H1 (cell line): ENCODE results near the gene PTMS. TPM values are rescaled to one million over a fixed set of nuclear protein-coding genes. Genes with fewer than 3 reads are reported as not detected.

ENCODE experiments used
- CTCF ChIA-PET: fragments of 300-600 bp; sonication (Branson Sonifier 250); formaldehyde crosslinking; loops from one replicate; lab custom pipeline; 2021; ENCODE audit not compliant: partially characterized antibody; lab: Charles Lee
- POLR2A ChIA-PET: fragments of 300-600 bp; sonication (Branson Sonifier 250); formaldehyde crosslinking; loops from one replicate; lab custom pipeline; 2021; ENCODE audit warnings: inconsistent platforms; ENCODE audit not compliant: partially characterized antibody; lab: Charles Lee
- DNase-seq, 2 experiments: peaks; one replicate each; pipeline versions ENCODE4 v3.0.0 to v3.0.0-alpha.2; 2010 to 2022; ENCODE audit warnings: low spot score in 2 of 2, low read depth in 1 of 2, mixed read lengths in 1 of 2
- FAIRE-seq: peaks from 2 replicates; lab custom pipeline; 2011; peaks lifted over from hg19 to GRCh38; lab: Jason Lieb, UNC
- H2AFZ ChIP-seq: 2 replicates; pipeline ENCODE4 v1.8.1; 2012; ENCODE audit warnings: low read length, inconsistent platforms
- H2AK5ac ChIP-seq: 2 replicates; pipeline ENCODE4 v1.6.1; 2013; ENCODE audit warnings: low read depth, low read length
- H2BK120ac ChIP-seq: replicated peaks from 2 replicates; pipeline ENCODE3; 2013; ENCODE audit warnings: low read depth, low read length, inconsistent platforms
- H2BK12ac ChIP-seq: 2 replicates; pipeline ENCODE4 v1.6.1; 2013; ENCODE audit warnings: low read depth, low read length
- H2BK15ac ChIP-seq: 2 replicates; pipeline ENCODE4 v1.6.1; 2013; ENCODE audit warnings: low read length
- H2BK20ac ChIP-seq: 2 replicates; pipeline ENCODE4 v1.6.1; 2013; ENCODE audit warnings: low read length
- H2BK5ac ChIP-seq: 2 replicates; pipeline ENCODE4 v1.6.1; 2013; ENCODE audit warnings: low read depth, low read length
- H3K14ac ChIP-seq: 2 replicates; pipeline ENCODE4 v1.6.1; 2013; ENCODE audit warnings: inconsistent platforms; ENCODE audit not compliant: insufficient read length
- H3K18ac ChIP-seq: 2 replicates; pipeline ENCODE4 v1.6.1; 2013; ENCODE audit warnings: low read length; ENCODE audit errors: extremely low read depth
- H3K23ac ChIP-seq: 2 replicates; pipeline ENCODE4 v1.6.1; 2013; ENCODE audit warnings: inconsistent platforms; ENCODE audit not compliant: insufficient read length
- H3K23me2 ChIP-seq: 2 replicates; pipeline ENCODE4 v1.6.1; 2013; ENCODE audit warnings: low read depth, low read length
- H3K27ac ChIP-seq: 2 replicates; pipeline ENCODE4 v1.6.1; 2011; ENCODE audit warnings: low read depth, low read length, inconsistent platforms
- H3K27me3 ChIP-seq, 4 experiments: replicated peaks in 1 of 4; 1 replicate in 1 of 4; 2 replicates in 3 of 4; pipeline versions ENCODE4 v1.6.1 to v1.8.1; 2011 to 2013; ENCODE audit warnings: low read length in 3 of 4, mild to moderate bottlenecking in 3 of 4, inconsistent platforms in 2 of 4, mixed read lengths in 2 of 4, moderate library complexity in 1 of 4; ENCODE audit not compliant: control insufficient read depth in 3 of 4, insufficient read depth in 3 of 4; ENCODE audit errors: extremely low read depth in 1 of 4
- H3K36me3 ChIP-seq, 4 experiments: 2 replicates each; pipeline versions ENCODE4 v1.6.1 to v1.8.1; 2011 to 2013; ENCODE audit warnings: mild to moderate bottlenecking in 4 of 4, low read length in 3 of 4, moderate library complexity in 2 of 4, control low read depth in 1 of 4, inconsistent platforms in 1 of 4; ENCODE audit not compliant: insufficient read depth in 4 of 4, control insufficient read depth in 2 of 4
- H3K4ac ChIP-seq: replicated peaks from 2 replicates; pipeline ENCODE3; 2013; ENCODE audit warnings: low read length, low read depth, mixed read lengths, inconsistent platforms; ENCODE audit not compliant: insufficient read length
- H3K4me1 ChIP-seq, 4 experiments: replicated peaks in 1 of 4; 1 replicate in 1 of 4; 2 replicates in 3 of 4; pipeline versions ENCODE4 v1.6.1 to v1.8.1; 2011 to 2013; ENCODE audit warnings: low read length in 3 of 4, inconsistent platforms in 2 of 4, mixed read lengths in 1 of 4; ENCODE audit not compliant: insufficient read depth in 4 of 4, control insufficient read depth in 3 of 4
- H3K4me2 ChIP-seq, 2 experiments: 2 replicates each; pipeline versions ENCODE4 v1.6.1 to v1.8.1; 2011 to 2013; ENCODE audit warnings: low read depth in 2 of 2, low read length in 2 of 2, control low read depth in 1 of 2, inconsistent platforms in 1 of 2, mild to moderate bottlenecking in 1 of 2; ENCODE audit not compliant: insufficient read depth in 1 of 2
- H3K4me3 ChIP-seq, 4 experiments: fragments of 200-600, 300-600 bp in 1 of 4; sonication (generic), shearing (Covaris generic), sonication (Bioruptor Twin) in 1 of 4; 2 replicates each; pipeline versions ENCODE4 v1.5.1 to v1.8.1; 2011 to 2016; ENCODE audit warnings: low read length in 4 of 4, low read depth in 3 of 4, control low read depth in 2 of 4, inconsistent platforms in 2 of 4, mild to moderate bottlenecking in 2 of 4, mixed read lengths in 1 of 4, moderate library complexity in 1 of 4; ENCODE audit not compliant: insufficient read depth in 2 of 4; ENCODE audit errors: extremely low read depth in 1 of 4
- H3K56ac ChIP-seq: replicated peaks from 2 replicates; pipeline ENCODE3; 2013; ENCODE audit warnings: low read depth, mild to moderate bottlenecking, mixed read lengths, low read length, inconsistent platforms; ENCODE audit not compliant: insufficient read length
- H3K79me1 ChIP-seq: 2 replicates; pipeline ENCODE4 v1.6.1; 2013; ENCODE audit warnings: low read depth, low read length, control low read depth
- H3K79me2 ChIP-seq, 2 experiments: 2 replicates each; pipeline versions ENCODE4 v1.6.1 to v1.8.1; 2012 to 2013; ENCODE audit warnings: low read length in 2 of 2, mild to moderate bottlenecking in 2 of 2, inconsistent platforms in 1 of 2; ENCODE audit not compliant: insufficient read depth in 2 of 2, control insufficient read depth in 1 of 2
- H3K9ac ChIP-seq, 4 experiments: replicated peaks in 1 of 4; 1 replicate in 1 of 4; 2 replicates in 3 of 4; pipeline versions ENCODE4 v1.6.1 to v1.8.1; 2011 to 2013; ENCODE audit warnings: low read depth in 3 of 4, low read length in 3 of 4, control low read depth in 2 of 4, mild to moderate bottlenecking in 2 of 4, moderate library complexity in 2 of 4, inconsistent platforms in 1 of 4; ENCODE audit errors: extremely low read depth in 1 of 4
- H3K9me3 ChIP-seq, 2 experiments: 2 replicates each; pipeline versions ENCODE4 v1.6.1 to v1.8.1; 2012 to 2013; ENCODE audit warnings: mild to moderate bottlenecking in 2 of 2, moderate library complexity in 2 of 2, control low read depth in 1 of 2, inconsistent platforms in 1 of 2, low read depth in 1 of 2, low read length in 1 of 2, mixed read lengths in 1 of 2; ENCODE audit not compliant: insufficient read depth in 2 of 2
- H4K20me1 ChIP-seq, 2 experiments: replicated peaks in 1 of 2; 2 replicates each; pipeline versions ENCODE3 to v1.8.1; 2011 to 2013; ENCODE audit warnings: inconsistent platforms in 2 of 2, low read length in 2 of 2, mild to moderate bottlenecking in 1 of 2; ENCODE audit not compliant: insufficient read depth in 2 of 2, control insufficient read depth in 1 of 2
- H4K5ac ChIP-seq: 2 replicates; pipeline ENCODE4 v1.6.1; 2013; ENCODE audit warnings: low read length, low read depth, mixed read lengths, inconsistent platforms; ENCODE audit not compliant: insufficient read length
- H4K8ac ChIP-seq: 2 replicates; pipeline ENCODE4 v1.8.0; 2013; ENCODE audit warnings: mild to moderate bottlenecking, moderate library complexity, low read length, inconsistent platforms; ENCODE audit not compliant: insufficient read depth; ENCODE audit errors: extremely low read depth
- H4K91ac ChIP-seq: replicated peaks from 2 replicates; pipeline ENCODE3; 2013; ENCODE audit warnings: low read length, mixed read lengths, inconsistent platforms; ENCODE audit not compliant: insufficient read length
- CHD1 ChIP-seq: IDR thresholded peaks from 2 replicates; pipeline ENCODE4 v1.6.1; 2012; ENCODE audit warnings: low read depth, low read length, improper control_type of control experiment
- EP300 ChIP-seq, 2 experiments: IDR thresholded peaks; 1 replicate in 1 of 2; 2 replicates in 1 of 2; pipeline ENCODE4 v1.6.1; 2011 to 2012; ENCODE audit warnings: low read depth in 2 of 2, low read length in 2 of 2, mild to moderate bottlenecking in 2 of 2, borderline replicate concordance in 1 of 2, inconsistent platforms in 1 of 2, moderate library complexity in 1 of 2
- HDAC2 ChIP-seq, 2 experiments: fragments of 300-600 bp in 1 of 2; sonication (generic) in 1 of 2; IDR thresholded peaks; 2 replicates each; pipeline ENCODE4 v1.6.1; 2011 to 2012; ENCODE audit warnings: low read depth in 2 of 2, low read length in 2 of 2, mild to moderate bottlenecking in 2 of 2, moderate library complexity in 2 of 2, borderline replicate concordance in 1 of 2, inconsistent platforms in 1 of 2
- NANOG ChIP-seq: IDR thresholded peaks from 2 replicates; pipeline ENCODE4 v1.6.1; 2011; ENCODE audit warnings: low read length, low read depth, mild to moderate bottlenecking, inconsistent platforms; ENCODE audit not compliant: insufficient read depth, poor library complexity, severe bottlenecking
- PHF8 ChIP-seq: fragments of 200-600 bp; sonication (generic); conservative IDR thresholded peaks from 2 replicates; pipeline ENCODE4 v1.7.1; 2012; ENCODE audit warnings: low read depth, mild to moderate bottlenecking, inconsistent platforms, low read length, moderate library complexity
- RAD21 ChIP-seq, 2 experiments: IDR thresholded peaks in 1 of 2; conservative IDR thresholded peaks in 1 of 2; 2 replicates each; pipeline ENCODE4 v1.6.1; 2011; ENCODE audit warnings: low read depth in 2 of 2, low read length in 2 of 2, improper control_type of control experiment in 1 of 2, inconsistent platforms in 1 of 2, mild to moderate bottlenecking in 1 of 2, moderate library complexity in 1 of 2
- RFX5 ChIP-seq: IDR thresholded peaks from 2 replicates; pipeline ENCODE4 v1.6.1; 2011; ENCODE audit warnings: low read depth, low read length, improper control_type of control experiment, borderline replicate concordance
- SIX5 ChIP-seq: IDR thresholded peaks from 2 replicates; pipeline ENCODE4 v1.6.1; 2011; ENCODE audit warnings: mild to moderate bottlenecking, low read depth, low read length
- SP1 ChIP-seq: IDR thresholded peaks from 2 replicates; pipeline ENCODE4 v1.6.1; 2011; ENCODE audit warnings: low read depth, low read length
- WGBS, 2 experiments: shearing (Covaris generic) in 1 of 2; methylation state at CpG; one replicate each; pipeline versions ENCODE4 v1.1.6 to v1.1.7; 2013 to 2015; ENCODE audit warnings: low lambda C conversion rate in 2 of 2, mixed read lengths in 2 of 2, inconsistent platforms in 1 of 2, low coverage in 1 of 2, missing lambda C conversion rate in 1 of 2; ENCODE audit not compliant: insufficient replicate concordance in 2 of 2, insufficient coverage in 1 of 2, insufficient read length in 1 of 2; ENCODE audit errors: extremely low coverage in 1 of 2, missing lambda C conversion rate in 1 of 2; 5-methylcytosine and 5-hydroxymethylcytosine counted together
- polyA plus RNA-seq, 7 experiments: library from polyadenylated mRNA; depleted of rRNA in 3 of 7; stranded (reverse) in 5 of 7; unstranded in 2 of 7; fragments of >200 nt in 5 of 7; fragments of 200-250 nt in 2 of 7; gene quantifications; 1 replicate in 5 of 7; 2 replicates in 1 of 7; 4 replicates in 1 of 7; pipeline versions ENCODE4 v1.2.1 to v1.2.3, GENCODE V29; 2011 to 2013; ENCODE audit warnings: missing spikeins in 2 of 7, mixed read lengths in 2 of 7
- total RNA-seq: library from RNA; stranded (reverse); fragmentation: NEBNext Ultra II Directional; extraction: Animal tissue kit (Norgen Biotek cat#: 25700); gene quantifications from 2 replicates; pipeline ENCODE4 v1.2.1, GENCODE V29; 2021

Gene PTMS
- total and polyA plus RNA-seq, 2 of the 8 experiments (the other 6 are each of a cell fraction or from before 2014, with no cell fraction given) = 444 to 553 TPM

DNA sequence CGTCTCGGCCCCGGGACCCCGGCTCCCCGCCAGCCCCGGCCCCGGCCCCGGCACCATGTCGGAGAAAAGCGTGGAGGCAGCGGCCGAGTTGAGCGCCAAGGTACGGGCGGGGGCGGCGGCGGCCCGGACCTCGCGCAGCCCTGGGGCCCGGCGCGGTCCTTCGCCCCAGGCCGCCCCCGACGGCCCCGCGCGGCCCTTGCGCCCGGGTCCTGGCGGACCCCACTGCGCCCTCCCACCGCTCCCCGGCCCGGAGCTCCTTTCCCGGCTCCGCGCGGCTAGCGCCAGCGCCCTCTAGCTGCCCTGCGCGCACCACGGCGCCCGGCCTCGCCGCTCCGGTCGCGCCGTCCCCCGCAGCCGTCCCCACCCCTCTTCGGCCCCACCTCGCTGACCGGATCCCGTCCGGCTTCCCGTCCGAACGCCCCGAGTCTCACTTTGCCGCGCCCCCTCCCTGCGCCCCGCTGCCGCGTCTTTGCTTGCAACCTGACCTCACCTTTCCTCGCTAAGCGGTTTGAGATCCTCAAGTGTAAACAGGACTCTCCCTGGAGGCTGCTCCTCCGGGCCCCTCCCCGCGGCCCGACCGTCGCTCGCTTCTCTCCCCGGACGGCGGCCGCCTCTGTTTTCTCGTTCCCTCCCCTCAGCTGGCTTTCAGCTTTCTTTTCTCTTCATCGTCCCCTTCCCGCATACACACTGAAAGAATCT is 637 bp downstream of the PTMS start:
- peaks cover 4 to 25% of the 10 kb centered on the region in 2 experiments; a peak in 2 of 4 replicates for H3K79me2 ChIP-seq
- TF ChIP-seq SP1 (no peak), RAD21 (IDR thresholded peaks at IDR 0.05 in 1 of 2, conservative IDR thresholded peaks at IDR 0.05 in 1 of 2; ENCODE audit: low read depth in 2 of 2, low read length in 2 of 2) (peak in 1 of 2 experiments; percentile 52; a peak in 2 of 4 replicates), EP300 (IDR thresholded peaks at IDR 0.05; ENCODE audit: borderline replicate concordance in 1 of 2, low read depth in 2 of 2, low read length in 2 of 2) (0 out of 3 replicates have a peak, but pooled peaks of 1 of the 2 experiments have one; percentile 4), NANOG (no peak), PHF8 (no peak), CHD1 (no peak), SIX5 (no peak), RFX5 (no peak), HDAC2 (IDR thresholded peaks at IDR 0.05; ENCODE audit: borderline replicate concordance in 1 of 2, low read depth in 2 of 2, low read length in 2 of 2) (no peak; a peak in 1 of 4 replicates)

More for the DNA sequence above, 637 bp downstream of the PTMS start:
- 4% methylated on average over 24 of the region's 88 CpGs; no CpG with 5 or more reads in 1 of the 2 experiments for WGBS, 2 experiments
- peaks cover 6 to 19% of the 10 kb centered on the region in 2 experiments for H4K20me1 ChIP-seq
- H3K27ac ChIP-seq = no peak overlapping the region
- no peaks in the 10 kb centered on the region; a peak in 1 of 7 replicates for H3K27me3 ChIP-seq
- H3K18ac ChIP-seq = peak overlapping the region; percentile 60; the same call in 1 of the 2 replicates
- POLR2A ChIA-PET = interaction anchor here (0.7 to 11.6 kb wide), 24 partner anchors 9 to 231 kb away, joined by 3 to 151 read pairs (median 4); partner anchors contain the start of genes CD4, CDCA3, GPR162 and MLF2
- H3K9me3 ChIP-seq = no peaks in the 10 kb centered on the region
- FAIRE-seq (no peak), DNase-seq (peak in 1 of 2 experiments; percentile 85)
- H3K23ac ChIP-seq = no peak overlapping the region
- no peak overlapping the region for H4K5ac ChIP-seq
- H2BK20ac ChIP-seq = no peak overlapping the region
- H2AFZ ChIP-seq = no peak overlapping the region
- no peak overlapping the region for H4K91ac ChIP-seq
- H2AK5ac ChIP-seq = no peak overlapping the region
- H3K56ac ChIP-seq = peak overlapping the region; percentile 50
- no peak overlapping the region for H2BK5ac ChIP-seq
- H4K8ac ChIP-seq = no peak overlapping the region; the same call in 1 of the 2 replicates
- H3K14ac ChIP-seq = no peak overlapping the region
- H3K79me1 ChIP-seq = 0 out of 2 replicates have a peak, but pooled peaks cover 2% of the 10 kb centered on the region
- H2BK120ac ChIP-seq = no peak overlapping the region
- peak overlapping the region; percentile 88 to 100 for H3K4me2 ChIP-seq
- H3K4me3 ChIP-seq = peak overlapping the region; percentile 83 to 98 (median 87)
- peaks cover 11 to 32% (median 20%) of the 10 kb centered on the region in 4 experiments for H3K4me1 ChIP-seq
- H3K4ac ChIP-seq = peak overlapping the region; percentile 9
- H3K36me3 ChIP-seq = peaks cover 0 to 21% (median 5%) of the 10 kb centered on the region in 4 experiments; a peak in 6 of 8 replicates
- 0 out of 2 replicates have a peak overlapping the region, but pooled peaks have one; percentile 17 for H2BK12ac ChIP-seq
- no peak overlapping the region for H2BK15ac ChIP-seq
- CTCF ChIA-PET = interaction anchor here (0.7 to 29.6 kb wide), 11 partner anchors 8 to 153 kb away, joined by 3 to 532 read pairs (median 4); partner anchors contain the start of genes GNB3, GPR162, MLF2 and P3H3
- peaks cover 13% of the 10 kb centered on the region for H3K23me2 ChIP-seq
- peak overlapping the region; percentile 51 to 89 (median 60); a peak in 6 of 7 replicates for H3K9ac ChIP-seq
